Activated gamma-delta T cell treated with Interleukin-2 at 50 U/mL for 16 hours (primary cell): Measurements from ENCODE around the gene FAM24A.

ENCODE experiments used
- DNase-seq: peaks from one replicate; pipeline ENCODE4 v3.0.0-alpha.2; 2020

FAM24A gene

GRCh38 chr10:122931088-122931906 lies 20.9 kb downstream of the FAM24A start:
- DNase-seq, result no peak

GRCh38 chr10:122939133-122939855 lies 28.9 kb downstream of the FAM24A start:
- no peak for DNase-seq

- no peak for DNase-seq
Observed at GRCh38 chr10:122939856-122940543, 29.6 kb downstream of the FAM24A start.

- no peak for DNase-seq
Observed at GRCh38 chr10:122949296-122949695, 38.9 kb downstream of the FAM24A start.

GRCh38 chr10:122953902-122954730 lies 43.7 kb downstream of the FAM24A start, which contains the start of gene C10orf88:
TSS of gene C10orf88 (minus strand) at chr10:122954227. CDS start at chr10:122954178, 49 bp downstream.
- peak; percentile 96 for DNase-seq

GRCh38 chr10:122954731-122955050 lies 44.3 kb downstream of the FAM24A start:
- no peak for DNase-seq

GRCh38 chr10:122955892-122956291 lies 45.5 kb downstream of the FAM24A start:
- DNase-seq, result no peak

- no peak for DNase-seq
Observed at GRCh38 chr10:122957474-122957873, 47.1 kb downstream of the FAM24A start.

GRCh38 chr10:122962405-122962804 lies 52.0 kb downstream of the FAM24A start:
- DNase-seq, result no peak
